Measurements from ENCODE around the gene EDAR. TPM values are rescaled to one million over a fixed set of nuclear protein-coding genes. Genes with fewer than 3 reads are reported as not detected.

The EDAR gene
- polyA plus RNA-seq, 3 donors: not detected

DNA sequence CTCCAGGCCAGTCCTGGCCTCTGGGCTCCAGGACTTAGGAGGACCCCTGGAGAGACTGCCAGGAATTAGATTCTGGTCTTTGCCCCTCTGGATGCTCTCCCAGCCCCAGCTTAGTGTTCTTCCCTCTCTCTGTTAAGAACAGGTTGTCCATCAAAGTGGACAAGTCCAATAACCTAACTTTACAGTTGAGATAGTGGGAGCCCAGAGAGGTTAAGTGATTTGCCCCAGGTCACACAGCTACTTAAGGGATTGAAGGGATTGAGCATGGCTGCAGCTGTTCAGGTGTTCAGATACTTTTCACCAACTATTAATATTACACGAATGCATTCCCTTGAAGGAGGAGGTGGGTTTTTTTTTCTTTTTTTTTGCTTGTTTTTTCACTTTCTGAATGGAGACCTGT is 57.6 kb downstream of the EDAR start:
- TF ChIP-seq, protein P1, sequence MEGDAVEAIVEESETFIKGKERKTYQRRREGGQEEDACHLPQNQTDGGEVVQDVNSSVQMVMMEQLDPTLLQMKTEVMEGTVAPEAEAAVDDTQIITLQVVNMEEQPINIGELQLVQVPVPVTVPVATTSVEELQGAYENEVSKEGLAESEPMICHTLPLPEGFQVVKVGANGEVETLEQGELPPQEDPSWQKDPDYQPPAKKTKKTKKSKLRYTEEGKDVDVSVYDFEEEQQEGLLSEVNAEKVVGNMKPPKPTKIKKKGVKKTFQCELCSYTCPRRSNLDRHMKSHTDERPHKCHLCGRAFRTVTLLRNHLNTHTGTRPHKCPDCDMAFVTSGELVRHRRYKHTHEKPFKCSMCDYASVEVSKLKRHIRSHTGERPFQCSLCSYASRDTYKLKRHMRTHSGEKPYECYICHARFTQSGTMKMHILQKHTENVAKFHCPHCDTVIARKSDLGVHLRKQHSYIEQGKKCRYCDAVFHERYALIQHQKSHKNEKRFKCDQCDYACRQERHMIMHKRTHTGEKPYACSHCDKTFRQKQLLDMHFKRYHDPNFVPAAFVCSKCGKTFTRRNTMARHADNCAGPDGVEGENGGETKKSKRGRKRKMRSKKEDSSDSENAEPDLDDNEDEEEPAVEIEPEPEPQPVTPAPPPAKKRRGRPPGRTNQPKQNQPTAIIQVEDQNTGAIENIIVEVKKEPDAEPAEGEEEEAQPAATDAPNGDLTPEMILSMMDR (IDR thresholded peaks at IDR 0.05): no peak
- Histone ChIP-seq H3K4me2 (replicated peaks; ENCODE audit: extremely low read depth, low read length, poor library complexity, severe bottlenecking) (no peak overlapping the region), H3K4me3 (replicated peaks in 1 of 3; ENCODE audit: low read depth in 2 of 3, low read length in 3 of 3) (no peak overlapping the region), H3K36me3 (replicated peaks in 1 of 2; ENCODE audit: control insufficient read depth in 1 of 2, insufficient read depth in 2 of 2, low read length in 2 of 2) (no peaks in the 10 kb centered on the region), H2AFZ (ENCODE audit: insufficient read depth, low read depth, low read length, poor library complexity, severe bottlenecking) (no peak overlapping the region), H3K9me3 (replicated peaks in 1 of 2; ENCODE audit: control insufficient read depth in 1 of 2, insufficient read depth in 1 of 2, low read length in 2 of 2) (no peaks in the 10 kb centered on the region), H3K27me3 (ENCODE audit: control insufficient read depth in 2 of 2, insufficient read depth in 2 of 2, low read length in 2 of 2) (no peaks in the 10 kb centered on the region), H3K27ac (ENCODE audit: low read depth in 1 of 2, low read length in 2 of 2) (no peak overlapping the region), H4K20me1 (ENCODE audit: insufficient read depth, low read length) (no peaks in the 10 kb centered on the region), H3K79me2 (ENCODE audit: insufficient read depth, low read length) (no peaks in the 10 kb centered on the region), H3K4me1 (ENCODE audit: control insufficient read depth in 1 of 2, insufficient read depth in 2 of 2, low read length in 2 of 2) (no peaks in the 10 kb centered on the region), H3K9ac (ENCODE audit: insufficient read depth, low read length, poor library complexity, severe bottlenecking) (no peak overlapping the region)
- H3K4me3 Mint-ChIP-seq: no peak overlapping the region
- WGBS (ENCODE audit: insufficient coverage): no CpG with 5 or more reads among the region's 1 CpG
- intact Hi-C loops (cut with micrococcal nuclease): no loop called here
- H3K9me3 Mint-ChIP-seq: peaks cover 0 to 2% (median 0%) of the 10 kb centered on the region in 7 donors
- H3K4me1 Mint-ChIP-seq: peaks cover 3% of the 10 kb centered on the region
- H3K27me3 Mint-ChIP-seq (ENCODE audit: low read depth in 3 of 3): peaks cover 0 to 1% (median 0%) of the 10 kb centered on the region in 3 donors
- peak overlapping the region in 1 of 7 donors; percentile 36 for H3K27ac Mint-ChIP-seq
- H3K36me3 Mint-ChIP-seq: no peaks in the 10 kb centered on the region
- no peak for DNase-seq

DNA sequence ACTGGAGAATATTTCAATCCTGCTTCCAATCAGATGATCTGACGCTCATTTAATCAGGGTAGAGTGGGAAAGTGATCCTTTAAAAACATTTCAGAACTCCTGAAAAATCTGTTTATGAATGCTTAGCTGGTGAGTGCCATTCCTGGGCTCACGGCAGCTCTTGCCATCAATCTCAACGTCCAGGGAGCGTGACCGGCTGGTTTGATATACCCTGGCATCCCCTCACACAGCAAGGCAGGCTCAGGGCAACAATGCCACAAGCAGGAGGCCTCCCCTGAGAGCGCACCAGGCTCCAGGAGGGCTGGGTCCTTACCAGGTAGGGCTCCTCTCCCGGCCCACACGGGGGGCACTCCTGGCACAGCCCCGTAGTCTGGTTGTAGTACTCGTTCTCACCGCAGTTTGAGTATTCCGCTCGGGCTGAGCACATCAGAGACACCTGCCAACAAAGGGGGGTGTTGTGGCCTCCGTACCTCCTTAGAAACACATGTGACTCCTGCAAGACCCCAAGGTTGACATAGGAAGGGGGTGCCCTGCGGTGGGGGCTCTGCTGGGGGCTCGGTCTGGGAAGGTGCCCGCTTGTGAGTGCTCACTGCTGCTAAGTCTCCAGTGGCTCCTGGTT is 59.1 kb downstream of the EDAR start:
- H3K9me3 Mint-ChIP-seq: peaks cover 0 to 2% (median 0%) of the 10 kb centered on the region in 7 donors
- Histone ChIP-seq H3K36me3 (replicated peaks in 1 of 2; ENCODE audit: control insufficient read depth in 1 of 2, insufficient read depth in 2 of 2, low read length in 2 of 2) (no peaks in the 10 kb centered on the region), H2AFZ (ENCODE audit: insufficient read depth, low read depth, low read length, poor library complexity, severe bottlenecking) (no peak overlapping the region), H3K27ac (ENCODE audit: low read depth in 1 of 2, low read length in 2 of 2) (no peak overlapping the region), H3K4me2 (replicated peaks; ENCODE audit: extremely low read depth, low read length, poor library complexity, severe bottlenecking) (no peak overlapping the region), H3K4me1 (ENCODE audit: control insufficient read depth in 1 of 2, insufficient read depth in 2 of 2, low read length in 2 of 2) (no peaks in the 10 kb centered on the region), H3K9ac (ENCODE audit: insufficient read depth, low read length, poor library complexity, severe bottlenecking) (no peak overlapping the region), H3K9me3 (replicated peaks in 1 of 2; ENCODE audit: control insufficient read depth in 1 of 2, insufficient read depth in 1 of 2, low read length in 2 of 2) (no peaks in the 10 kb centered on the region), H3K79me2 (ENCODE audit: insufficient read depth, low read length) (no peaks in the 10 kb centered on the region), H3K27me3 (ENCODE audit: control insufficient read depth in 2 of 2, insufficient read depth in 2 of 2, low read length in 2 of 2) (no peaks in the 10 kb centered on the region), H3K4me3 (replicated peaks in 1 of 3; ENCODE audit: low read depth in 2 of 3, low read length in 3 of 3) (no peak overlapping the region), H4K20me1 (ENCODE audit: insufficient read depth, low read length) (no peaks in the 10 kb centered on the region)
- TF ChIP-seq, protein P1 (IDR thresholded peaks at IDR 0.05): no peak
- H3K27ac Mint-ChIP-seq: no peak overlapping the region
- peaks cover 0 to 1% (median under 1%) of the 10 kb centered on the region in 3 donors for H3K27me3 Mint-ChIP-seq (ENCODE audit: low read depth in 3 of 3)
- H3K36me3 Mint-ChIP-seq: no peaks in the 10 kb centered on the region
- intact Hi-C loops (cut with micrococcal nuclease): loop anchor here in 1 of 2 donors (10.0 kb wide), 1 partner anchor 575 kb away; no protein-coding TSS in a partner anchor
- H3K4me3 Mint-ChIP-seq: no peak overlapping the region
- H3K4me1 Mint-ChIP-seq: no peaks in the 10 kb centered on the region
- DNase-seq: no peak
- WGBS (ENCODE audit: insufficient coverage): 94% methylated on average over 15 of the region's 17 CpGs
